Ovary (tissue), 3 donors: Measurements from ENCODE around the gene EGLN1.

ENCODE experiments used
- POLR2A ChIP-seq: fragments of 450-650 bp; IDR thresholded peaks from one replicate; pipeline ENCODE4 v1.6.1; 2017; ENCODE audit warnings: antibody characterized with exemption, mild to moderate bottlenecking, moderate library complexity
- TF ChIP-seq, protein P1 (sequence below), 3 donors: fragments of 450-650 bp in 2 of 3; fragments of 200-600 bp in 1 of 3; IDR thresholded peaks; one replicate each; pipeline versions ENCODE4 v1.5.1 to v1.8.0; 2016 to 2022; ENCODE audit warnings: antibody characterized with exemption in 3 of 3, mild to moderate bottlenecking in 1 of 3
- donor health status: DM: no; HTN: no; CAD: no.

DNA sequence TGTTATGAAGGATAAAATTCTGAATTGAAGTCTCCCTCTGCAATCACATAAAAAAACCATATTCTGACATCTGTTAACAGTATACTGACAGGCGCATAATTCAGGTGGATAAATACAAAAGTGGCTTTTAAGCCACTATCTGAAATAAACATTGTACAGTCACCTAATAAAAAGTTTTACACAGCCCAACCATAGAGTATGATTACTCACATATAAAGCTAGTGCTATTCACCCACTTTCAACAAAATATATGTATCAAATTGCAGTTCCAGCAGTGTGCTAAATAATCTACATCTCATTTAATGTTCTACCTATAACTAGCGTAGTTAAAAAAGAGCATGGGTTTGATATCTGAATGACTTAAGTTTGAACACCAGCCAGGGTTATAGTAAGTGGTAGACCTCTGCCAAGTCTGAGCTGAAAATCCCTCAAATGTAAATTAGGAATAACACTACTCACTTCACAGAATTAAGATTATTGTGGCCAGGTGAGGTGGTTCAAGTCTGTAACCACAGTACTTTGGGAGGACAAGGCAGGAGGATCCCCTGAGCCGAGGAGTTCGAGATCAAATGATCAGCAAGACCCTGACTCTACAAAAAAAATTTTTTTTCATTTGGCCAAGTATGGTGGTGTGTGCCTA is 3.9 kb downstream of the EGLN1 start:
- TF ChIP-seq, protein P1, sequence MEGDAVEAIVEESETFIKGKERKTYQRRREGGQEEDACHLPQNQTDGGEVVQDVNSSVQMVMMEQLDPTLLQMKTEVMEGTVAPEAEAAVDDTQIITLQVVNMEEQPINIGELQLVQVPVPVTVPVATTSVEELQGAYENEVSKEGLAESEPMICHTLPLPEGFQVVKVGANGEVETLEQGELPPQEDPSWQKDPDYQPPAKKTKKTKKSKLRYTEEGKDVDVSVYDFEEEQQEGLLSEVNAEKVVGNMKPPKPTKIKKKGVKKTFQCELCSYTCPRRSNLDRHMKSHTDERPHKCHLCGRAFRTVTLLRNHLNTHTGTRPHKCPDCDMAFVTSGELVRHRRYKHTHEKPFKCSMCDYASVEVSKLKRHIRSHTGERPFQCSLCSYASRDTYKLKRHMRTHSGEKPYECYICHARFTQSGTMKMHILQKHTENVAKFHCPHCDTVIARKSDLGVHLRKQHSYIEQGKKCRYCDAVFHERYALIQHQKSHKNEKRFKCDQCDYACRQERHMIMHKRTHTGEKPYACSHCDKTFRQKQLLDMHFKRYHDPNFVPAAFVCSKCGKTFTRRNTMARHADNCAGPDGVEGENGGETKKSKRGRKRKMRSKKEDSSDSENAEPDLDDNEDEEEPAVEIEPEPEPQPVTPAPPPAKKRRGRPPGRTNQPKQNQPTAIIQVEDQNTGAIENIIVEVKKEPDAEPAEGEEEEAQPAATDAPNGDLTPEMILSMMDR (IDR thresholded peaks at IDR 0.05) = no peak
- TF ChIP-seq POLR2A = no peak
